Peyer's patch (tissue), 4 donors: ENCODE data around the gene PTBP1. TPM values are rescaled to one million over a fixed set of nuclear protein-coding genes. Genes with fewer than 3 reads are reported as not detected.

Experiments used
- DNase-seq, 3 donors: peaks; one replicate each; pipeline ENCODE4 v3.0.0-alpha.2; 2017 to 2019
- H3K27ac ChIP-seq, 4 donors: fragments of 200-600 bp; sonication (generic); one replicate each; pipeline ENCODE4 v1.5.1; 2016 to 2019
- H3K27me3 ChIP-seq, 2 donors: fragments of 200-600 bp; sonication (generic); one replicate each; pipeline ENCODE4 v1.5.1; 2019
- H3K36me3 ChIP-seq, 3 donors: fragments of 200-600 bp; sonication (generic); one replicate each; pipeline ENCODE4 v1.5.1; 2016 to 2019
- H3K4me1 ChIP-seq, 4 donors: fragments of 200-600 bp; sonication (generic); one replicate each; pipeline ENCODE4 v1.5.1; 2016 to 2019
- H3K4me3 ChIP-seq, 4 donors: fragments of 200-600 bp; sonication (generic); 1 replicate in 3 of 4; 2 replicates in 1 of 4; pipeline ENCODE4 v1.5.1; 2016 to 2019; ENCODE audit warnings: mild to moderate bottlenecking in 1 of 4
- H3K9me3 ChIP-seq, 4 donors: fragments of 200-600 bp; sonication (generic); one replicate each; pipeline ENCODE4 v1.5.1; 2016 to 2019; ENCODE audit warnings: mild to moderate bottlenecking in 1 of 4
- POLR2A ChIP-seq, 2 donors: fragments of 450-650 bp; IDR thresholded peaks; one replicate each; pipeline ENCODE4 v1.5.1; 2017; ENCODE audit warnings: antibody characterized with exemption in 2 of 2, mild to moderate bottlenecking in 2 of 2, moderate library complexity in 2 of 2
- total RNA-seq, 4 donors: library from RNA; depleted of rRNA; stranded (reverse); fragments of >200 nt; gene quantifications; one replicate each; pipeline ENCODE4 v1.1.0, GENCODE V29; 2016
- TF ChIP-seq, protein P1 (sequence below), 6 experiments: fragments of 450-650 bp in 4 of 6; fragments of 200-600 bp in 2 of 6; sonication (generic) in 1 of 6; IDR thresholded peaks; one replicate each; pipeline ENCODE4 v1.5.1; 2017 to 2019; ENCODE audit warnings: antibody characterized with exemption in 6 of 6, mild to moderate bottlenecking in 3 of 6, moderate library complexity in 1 of 6

The PTBP1 gene
- total RNA-seq, 4 donors from 2014 or later = 173 to 436 (median 229) TPM

DNA sequence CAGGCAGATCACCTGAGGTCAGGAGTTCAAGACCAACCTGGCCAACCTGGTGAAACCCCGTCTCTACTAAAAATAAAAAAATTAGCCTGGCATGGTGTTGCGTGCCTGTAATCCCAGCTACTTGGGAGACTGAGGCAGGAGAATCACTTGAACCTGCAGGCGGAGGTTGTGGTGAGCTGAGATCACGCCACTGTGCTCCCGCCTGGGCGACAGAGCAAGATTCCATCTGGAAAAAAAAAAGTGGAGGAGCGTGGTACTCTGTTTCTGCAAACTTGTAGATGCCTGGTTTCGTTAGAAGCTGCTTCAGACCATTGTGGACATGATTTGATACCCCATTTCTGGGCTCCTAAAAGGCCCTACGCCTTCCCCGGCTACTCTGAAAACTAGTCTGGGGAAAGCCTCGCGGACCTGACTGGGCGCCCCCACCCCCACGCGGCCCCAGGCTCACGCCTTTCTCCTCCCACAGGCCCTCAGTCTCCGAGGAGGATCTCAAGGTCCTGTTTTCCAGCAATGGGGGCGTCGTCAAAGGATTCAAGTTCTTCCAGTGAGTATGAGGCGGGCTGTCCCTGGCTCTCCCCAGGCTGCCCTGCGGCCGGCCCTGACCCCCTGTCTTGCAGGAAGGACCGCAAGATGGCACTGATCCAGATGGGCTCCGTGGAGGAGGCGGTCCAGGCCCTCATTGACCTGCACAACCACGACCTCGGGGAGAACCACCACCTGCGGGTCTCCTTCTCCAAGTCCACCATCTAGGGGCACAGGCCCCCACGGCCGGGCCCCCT is 13.0 kb downstream of the PTBP1 start:
- TF ChIP-seq POLR2A (IDR thresholded peaks at IDR 0.05) = no peak
- TF ChIP-seq, protein P1, sequence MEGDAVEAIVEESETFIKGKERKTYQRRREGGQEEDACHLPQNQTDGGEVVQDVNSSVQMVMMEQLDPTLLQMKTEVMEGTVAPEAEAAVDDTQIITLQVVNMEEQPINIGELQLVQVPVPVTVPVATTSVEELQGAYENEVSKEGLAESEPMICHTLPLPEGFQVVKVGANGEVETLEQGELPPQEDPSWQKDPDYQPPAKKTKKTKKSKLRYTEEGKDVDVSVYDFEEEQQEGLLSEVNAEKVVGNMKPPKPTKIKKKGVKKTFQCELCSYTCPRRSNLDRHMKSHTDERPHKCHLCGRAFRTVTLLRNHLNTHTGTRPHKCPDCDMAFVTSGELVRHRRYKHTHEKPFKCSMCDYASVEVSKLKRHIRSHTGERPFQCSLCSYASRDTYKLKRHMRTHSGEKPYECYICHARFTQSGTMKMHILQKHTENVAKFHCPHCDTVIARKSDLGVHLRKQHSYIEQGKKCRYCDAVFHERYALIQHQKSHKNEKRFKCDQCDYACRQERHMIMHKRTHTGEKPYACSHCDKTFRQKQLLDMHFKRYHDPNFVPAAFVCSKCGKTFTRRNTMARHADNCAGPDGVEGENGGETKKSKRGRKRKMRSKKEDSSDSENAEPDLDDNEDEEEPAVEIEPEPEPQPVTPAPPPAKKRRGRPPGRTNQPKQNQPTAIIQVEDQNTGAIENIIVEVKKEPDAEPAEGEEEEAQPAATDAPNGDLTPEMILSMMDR (IDR thresholded peaks at IDR 0.05) = no peak
- H3K4me3 ChIP-seq = no peak overlapping the region
- no peaks in the 10 kb centered on the region for H3K27me3 ChIP-seq
- no peak for DNase-seq
- H3K4me1 ChIP-seq = no peaks in the 10 kb centered on the region
- H3K9me3 ChIP-seq = no peaks in the 10 kb centered on the region
- peaks cover 3 to 82% (median 7%) of the 10 kb centered on the region in 3 donors for H3K36me3 ChIP-seq
- H3K27ac ChIP-seq = no peak overlapping the region

DNA sequence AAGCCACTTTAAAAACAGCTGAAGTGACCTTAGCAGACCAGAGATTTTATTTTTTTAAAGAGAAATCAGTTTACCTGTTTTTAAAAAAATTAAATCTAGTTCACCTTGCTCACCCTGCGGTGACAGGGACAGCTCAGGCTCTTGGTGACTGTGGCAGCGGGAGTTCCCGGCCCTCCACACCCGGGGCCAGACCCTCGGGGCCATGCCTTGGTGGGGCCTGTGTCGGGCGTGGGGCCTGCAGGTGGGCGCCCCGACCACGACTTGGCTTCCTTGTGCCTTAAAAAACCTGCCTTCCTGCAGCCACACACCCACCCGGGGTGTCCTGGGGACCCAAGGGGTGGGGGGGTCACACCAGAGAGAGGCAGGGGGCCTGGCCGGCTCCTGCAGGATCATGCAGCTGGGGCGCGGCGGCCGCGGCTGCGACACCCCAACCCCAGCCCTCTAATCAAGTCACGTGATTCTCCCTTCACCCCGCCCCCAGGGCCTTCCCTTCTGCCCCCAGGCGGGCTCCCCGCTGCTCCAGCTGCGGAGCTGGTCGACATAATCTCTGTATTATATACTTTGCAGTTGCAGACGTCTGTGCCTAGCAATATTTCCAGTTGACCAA is 13.7 kb downstream of the PTBP1 start:
- no peak for DNase-seq
- Histone ChIP-seq H3K4me1 (no peaks in the 10 kb centered on the region), H3K9me3 (no peaks in the 10 kb centered on the region), H3K36me3 (peaks cover 0 to 75% (median 7%) of the 10 kb centered on the region in 3 donors), H3K27me3 (no peaks in the 10 kb centered on the region), H3K27ac (no peak overlapping the region), H3K4me3 (no peak overlapping the region)
- TF ChIP-seq, protein P1 (IDR thresholded peaks at IDR 0.05) = no peak
- TF ChIP-seq POLR2A (IDR thresholded peaks at IDR 0.05) = no peak

DNA sequence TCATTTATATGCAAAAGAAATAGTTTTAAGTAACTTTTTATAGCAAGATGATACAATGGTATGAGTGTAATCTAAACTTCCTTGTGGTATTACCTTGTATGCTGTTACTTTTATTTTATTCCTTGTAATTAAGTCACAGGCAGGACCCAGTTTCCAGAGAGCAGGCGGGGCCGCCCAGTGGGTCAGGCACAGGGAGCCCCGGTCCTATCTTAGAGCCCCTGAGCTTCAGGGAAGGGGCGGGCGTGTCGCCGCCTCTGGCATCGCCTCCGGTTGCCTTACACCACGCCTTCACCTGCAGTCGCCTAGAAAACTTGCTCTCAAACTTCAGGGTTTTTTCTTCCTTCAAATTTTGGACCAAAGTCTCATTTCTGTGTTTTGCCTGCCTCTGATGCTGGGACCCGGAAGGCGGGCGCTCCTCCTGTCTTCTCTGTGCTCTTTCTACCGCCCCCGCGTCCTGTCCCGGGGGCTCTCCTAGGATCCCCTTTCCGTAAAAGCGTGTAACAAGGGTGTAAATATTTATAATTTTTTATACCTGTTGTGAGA is 14.3 kb downstream of the PTBP1 start:
- Histone ChIP-seq H3K27me3 (no peaks in the 10 kb centered on the region), H3K4me3 (no peak overlapping the region), H3K9me3 (no peaks in the 10 kb centered on the region), H3K36me3 (peaks cover 0 to 69% (median 3%) of the 10 kb centered on the region in 3 donors), H3K4me1 (no peaks in the 10 kb centered on the region), H3K27ac (no peak overlapping the region)
- TF ChIP-seq, protein P1 (IDR thresholded peaks at IDR 0.05) = no peak
- no peak for TF ChIP-seq POLR2A (IDR thresholded peaks at IDR 0.05)
- DNase-seq = no peak

DNA sequence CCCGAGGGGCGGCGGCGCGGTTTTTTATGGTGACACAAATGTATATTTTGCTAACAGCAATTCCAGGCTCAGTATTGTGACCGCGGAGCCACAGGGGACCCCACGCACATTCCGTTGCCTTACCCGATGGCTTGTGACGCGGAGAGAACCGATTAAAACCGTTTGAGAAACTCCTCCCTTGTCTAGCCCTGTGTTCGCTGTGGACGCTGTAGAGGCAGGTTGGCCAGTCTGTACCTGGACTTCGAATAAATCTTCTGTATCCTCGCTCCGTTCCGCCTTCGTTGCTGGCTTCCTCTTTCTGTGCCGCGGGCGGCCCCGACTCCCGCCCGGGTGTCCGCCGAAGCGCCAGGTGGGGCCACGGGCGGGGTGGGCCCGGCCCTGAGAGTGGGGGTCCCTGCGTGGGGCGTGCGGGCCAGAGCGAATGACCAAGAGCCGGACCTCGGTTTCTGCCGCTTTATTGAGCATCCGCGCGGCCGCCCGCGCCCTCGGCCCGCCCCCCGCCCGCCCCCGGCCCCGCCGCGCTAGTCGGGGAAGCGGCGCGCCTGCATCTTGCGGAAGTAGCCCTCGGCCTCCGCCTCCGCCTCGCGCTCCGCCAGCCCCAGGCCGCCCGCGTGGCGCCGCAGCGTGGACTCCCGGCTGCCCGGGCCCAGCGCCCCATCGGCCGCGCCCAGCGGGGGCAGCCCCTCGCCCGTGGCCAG is 14.9 kb downstream of the PTBP1 start:
- Histone ChIP-seq H3K9me3 (no peaks in the 10 kb centered on the region), H3K4me3 (no peak overlapping the region), H3K27ac (no peak overlapping the region), H3K27me3 (no peaks in the 10 kb centered on the region), H3K36me3 (peaks cover 0 to 63% (median 0%) of the 10 kb centered on the region in 3 donors), H3K4me1 (no peaks in the 10 kb centered on the region)
- DNase-seq = no peak
- no peak for TF ChIP-seq POLR2A (IDR thresholded peaks at IDR 0.05)
- TF ChIP-seq, protein P1 (IDR thresholded peaks at IDR 0.05) = no peak

DNA sequence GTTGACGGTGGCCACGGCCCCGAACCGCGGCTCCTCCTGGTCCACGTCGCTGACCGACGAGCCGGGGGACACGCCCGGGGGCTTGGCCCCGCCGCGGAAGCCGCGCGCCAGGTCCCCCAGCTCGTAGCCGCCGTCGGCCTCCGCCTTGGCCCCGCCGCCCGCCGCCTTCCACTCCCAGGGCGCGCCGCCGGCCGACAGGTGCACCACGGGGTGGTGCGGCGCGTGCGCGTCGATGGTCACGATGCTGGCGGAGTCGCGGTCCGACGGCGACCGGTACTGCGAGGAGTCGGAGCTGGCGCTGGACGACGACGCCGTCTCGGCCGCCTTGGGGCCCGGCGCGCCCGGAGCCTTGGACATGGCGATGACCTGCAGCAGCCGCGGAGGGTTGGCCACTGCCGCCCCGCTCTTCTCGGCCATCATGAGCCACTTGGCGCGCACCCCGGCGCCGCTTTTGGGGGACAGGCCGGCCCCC is 15.5 kb downstream of the PTBP1 start:
- H3K36me3 ChIP-seq = peaks cover 0 to 57% (median 0%) of the 10 kb centered on the region in 3 donors
- no peak for DNase-seq

More for the DNA sequence above, 15.5 kb downstream of the PTBP1 start:
- Histone ChIP-seq H3K4me1 (no peaks in the 10 kb centered on the region), H3K9me3 (no peaks in the 10 kb centered on the region), H3K4me3 (no peak overlapping the region), H3K27ac (no peak overlapping the region), H3K27me3 (no peaks in the 10 kb centered on the region)
- TF ChIP-seq, protein P1 (IDR thresholded peaks at IDR 0.05) = no peak
- no peak for TF ChIP-seq POLR2A (IDR thresholded peaks at IDR 0.05)
